Nephron progenitor cell (in vitro differentiated cells): ENCODE results near the gene PLXNA2.
A peak's percentile ranks its signal among the peaks of the same experiment; 100 is the strongest.

Experiments used
- DNase-seq: peaks from one replicate; pipeline ENCODE4 v3.0.0; 2021
- H3K27ac Mint-ChIP-seq: 2 replicates; pipeline ENCODE4 v1.8.0; 2021; ENCODE audit warnings: mild to moderate bottlenecking, moderate library complexity, mixed read lengths
- H3K27me3 Mint-ChIP-seq: 2 replicates; pipeline ENCODE4 v1.8.0; 2021; ENCODE audit warnings: mild to moderate bottlenecking, low read depth, mixed read lengths; ENCODE audit not compliant: poor library complexity
- H3K36me3 Mint-ChIP-seq: 2 replicates; pipeline ENCODE4 v1.8.0; 2021; ENCODE audit warnings: low read depth, mixed read lengths
- H3K4me1 Mint-ChIP-seq: 2 replicates; pipeline ENCODE4 v1.8.0; 2021; ENCODE audit warnings: mixed read lengths
- H3K4me3 Mint-ChIP-seq: 2 replicates; pipeline ENCODE4 v1.8.0; 2021; ENCODE audit warnings: mild to moderate bottlenecking, moderate library complexity, mixed read lengths
- H3K9me3 Mint-ChIP-seq: 2 replicates; pipeline ENCODE4 v1.8.0; 2021; ENCODE audit warnings: mild to moderate bottlenecking, moderate library complexity, mixed read lengths
- TF ChIP-seq, protein P1 (sequence below): fragments of 200-600 bp; sonication (generic); IDR thresholded peaks from 2 replicates; pipeline ENCODE4 v1.5.0; 2021; ENCODE audit warnings: antibody characterized with exemption

Gene PLXNA2

DNA sequence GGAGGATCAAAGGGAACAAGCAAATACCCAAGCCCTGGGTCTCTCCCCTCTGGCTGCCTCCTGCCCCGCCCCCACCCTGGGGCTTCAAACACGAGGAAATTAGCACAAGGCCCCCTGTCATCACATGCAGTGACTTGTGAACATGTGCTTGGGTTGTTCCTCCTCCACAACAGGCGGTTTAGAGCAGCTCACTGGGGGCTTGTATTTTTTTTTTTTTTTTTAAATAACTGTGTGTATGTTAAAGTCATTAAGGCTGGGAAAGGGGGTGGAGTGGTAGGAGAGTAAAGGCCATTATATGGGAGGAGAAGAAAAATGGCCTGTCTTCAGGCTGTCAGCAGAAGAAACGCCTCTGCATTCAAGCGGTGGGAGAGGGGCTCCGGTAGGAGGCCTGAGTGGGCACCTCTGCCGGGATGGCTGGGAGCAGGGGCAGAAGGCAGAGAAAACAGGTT, 64.2 kb downstream of the PLXNA2 start:
- TF ChIP-seq, protein P1, sequence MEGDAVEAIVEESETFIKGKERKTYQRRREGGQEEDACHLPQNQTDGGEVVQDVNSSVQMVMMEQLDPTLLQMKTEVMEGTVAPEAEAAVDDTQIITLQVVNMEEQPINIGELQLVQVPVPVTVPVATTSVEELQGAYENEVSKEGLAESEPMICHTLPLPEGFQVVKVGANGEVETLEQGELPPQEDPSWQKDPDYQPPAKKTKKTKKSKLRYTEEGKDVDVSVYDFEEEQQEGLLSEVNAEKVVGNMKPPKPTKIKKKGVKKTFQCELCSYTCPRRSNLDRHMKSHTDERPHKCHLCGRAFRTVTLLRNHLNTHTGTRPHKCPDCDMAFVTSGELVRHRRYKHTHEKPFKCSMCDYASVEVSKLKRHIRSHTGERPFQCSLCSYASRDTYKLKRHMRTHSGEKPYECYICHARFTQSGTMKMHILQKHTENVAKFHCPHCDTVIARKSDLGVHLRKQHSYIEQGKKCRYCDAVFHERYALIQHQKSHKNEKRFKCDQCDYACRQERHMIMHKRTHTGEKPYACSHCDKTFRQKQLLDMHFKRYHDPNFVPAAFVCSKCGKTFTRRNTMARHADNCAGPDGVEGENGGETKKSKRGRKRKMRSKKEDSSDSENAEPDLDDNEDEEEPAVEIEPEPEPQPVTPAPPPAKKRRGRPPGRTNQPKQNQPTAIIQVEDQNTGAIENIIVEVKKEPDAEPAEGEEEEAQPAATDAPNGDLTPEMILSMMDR: no peak
- peak overlapping the region; percentile 86 for H3K27ac Mint-ChIP-seq
- no peaks in the 10 kb centered on the region for H3K9me3 Mint-ChIP-seq
- DNase-seq: peak; percentile 74
- H3K36me3 Mint-ChIP-seq: peaks cover 6% of the 10 kb centered on the region
- H3K4me3 Mint-ChIP-seq: peak overlapping the region; percentile 62
- peaks cover 100% of the 10 kb centered on the region for H3K4me1 Mint-ChIP-seq
- peaks cover 29% of the 10 kb centered on the region for H3K27me3 Mint-ChIP-seq

DNA sequence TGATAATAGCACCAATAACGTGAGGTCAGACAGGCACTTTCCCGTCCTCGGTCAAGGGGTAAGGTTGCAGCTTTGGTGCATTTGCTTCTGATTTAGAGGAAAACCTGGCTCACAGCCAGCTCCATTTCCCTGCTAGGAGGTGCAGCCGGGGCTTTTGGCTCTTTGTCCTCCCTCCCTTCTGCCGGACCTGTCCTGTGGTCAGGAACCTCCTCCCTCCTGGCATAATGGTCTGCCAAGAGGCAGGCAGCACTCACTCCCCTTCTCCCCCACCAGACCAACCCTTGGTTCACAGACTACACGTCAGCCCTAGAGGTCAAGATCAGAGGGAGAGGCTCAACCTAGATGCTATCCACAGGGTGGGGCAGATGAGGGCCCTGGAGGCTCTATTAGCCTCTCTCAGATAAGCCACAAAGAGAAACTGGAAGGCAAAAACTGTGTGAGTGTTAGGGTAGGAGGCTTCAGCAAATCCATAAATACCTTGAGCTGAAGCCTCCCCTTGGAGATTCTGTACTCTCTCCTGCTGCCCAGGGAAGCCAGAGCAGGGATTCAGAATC, 64.8 kb downstream of the PLXNA2 start:
- Mint-ChIP-seq H3K4me3 (peak overlapping the region; percentile 60), H3K36me3 (peaks cover 9% of the 10 kb centered on the region), H3K27me3 (peaks cover 25% of the 10 kb centered on the region), H3K4me1 (peaks cover 100% of the 10 kb centered on the region), H3K27ac (peak overlapping the region; percentile 86), H3K9me3 (no peaks in the 10 kb centered on the region)
- no peak for DNase-seq
- TF ChIP-seq, protein P1: no peak

DNA sequence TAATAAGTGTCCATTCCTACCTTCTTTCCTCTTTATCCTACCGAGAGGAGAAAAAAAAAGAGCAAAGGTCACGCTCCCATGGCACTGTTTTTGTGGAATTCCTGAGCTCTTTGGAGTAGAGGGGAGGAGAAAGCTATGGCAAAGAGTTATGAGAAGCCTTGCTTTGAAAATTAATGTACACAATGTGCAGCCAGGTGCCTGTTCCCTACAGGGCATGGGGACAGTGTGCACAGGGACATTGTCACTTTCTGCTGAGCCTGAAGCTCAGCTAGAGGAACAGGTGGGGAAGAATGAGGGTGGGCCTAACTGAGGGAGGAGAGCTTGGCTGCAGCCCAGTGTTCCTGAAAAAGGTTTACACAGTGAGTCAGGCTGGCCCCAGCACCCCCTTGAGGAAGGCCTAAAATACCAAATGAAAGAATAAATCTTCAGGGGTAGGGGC, 66.1 kb downstream of the PLXNA2 start:
- TF ChIP-seq, protein P1: no peak
- H3K27me3 Mint-ChIP-seq: peaks cover 26% of the 10 kb centered on the region
- H3K36me3 Mint-ChIP-seq: peaks cover 18% of the 10 kb centered on the region
- no peak for DNase-seq
- H3K4me1 Mint-ChIP-seq: peaks cover 99% of the 10 kb centered on the region
- H3K27ac Mint-ChIP-seq: no peak overlapping the region
- no peaks in the 10 kb centered on the region for H3K9me3 Mint-ChIP-seq
- peak overlapping the region; percentile 61 for H3K4me3 Mint-ChIP-seq

- TF ChIP-seq, protein P1: no peak
- Mint-ChIP-seq H3K27me3 (peaks cover 26% of the 10 kb centered on the region), H3K27ac (no peak overlapping the region), H3K4me1 (peaks cover 98% of the 10 kb centered on the region), H3K9me3 (no peaks in the 10 kb centered on the region), H3K4me3 (peak overlapping the region; percentile 61), H3K36me3 (peaks cover 18% of the 10 kb centered on the region)
- no peak for DNase-seq
Measured at GRCh38 chr1:208177656-208178055, 66.5 kb downstream of the PLXNA2 start.

GRCh38 chr1:208176649-208177048, 67.5 kb downstream of the PLXNA2 start:
- H3K27me3 Mint-ChIP-seq: peaks cover 26% of the 10 kb centered on the region
- H3K27ac Mint-ChIP-seq: peak overlapping the region; percentile 12
- no peak for DNase-seq
- H3K36me3 Mint-ChIP-seq: peaks cover 18% of the 10 kb centered on the region
- TF ChIP-seq, protein P1: no peak
- H3K4me3 Mint-ChIP-seq: no peak overlapping the region
- H3K4me1 Mint-ChIP-seq: peaks cover 97% of the 10 kb centered on the region
- no peaks in the 10 kb centered on the region for H3K9me3 Mint-ChIP-seq

DNA sequence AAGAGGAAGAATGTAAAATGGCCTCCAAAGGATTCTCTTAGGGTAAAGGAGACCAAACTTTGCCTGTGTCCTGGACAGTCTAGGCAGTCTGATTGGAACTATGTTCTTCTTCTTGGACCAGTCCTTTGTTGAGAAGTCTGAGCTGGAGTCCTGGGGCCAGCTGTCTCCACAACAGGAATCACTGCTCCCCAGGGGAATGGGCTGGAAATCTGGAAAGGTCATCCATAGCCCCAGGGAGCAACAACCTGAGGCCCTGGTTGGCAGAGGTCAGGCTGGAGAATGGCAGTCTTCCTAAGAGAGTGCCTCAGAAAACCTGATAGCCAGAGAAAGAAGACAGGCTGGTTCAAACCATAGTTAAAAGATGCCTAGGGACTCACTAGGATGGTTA, 68.7 kb downstream of the PLXNA2 start:
- Mint-ChIP-seq H3K27me3 (peaks cover 30% of the 10 kb centered on the region), H3K27ac (no peak overlapping the region), H3K36me3 (peaks cover 22% of the 10 kb centered on the region), H3K4me1 (peaks cover 91% of the 10 kb centered on the region), H3K9me3 (no peaks in the 10 kb centered on the region), H3K4me3 (no peak overlapping the region)
- TF ChIP-seq, protein P1: no peak
- DNase-seq: no peak
